H1 (cell line): ENCODE measurements around the gene TCHP. TPM values are rescaled to one million over a fixed set of nuclear protein-coding genes. Genes with fewer than 3 reads are reported as not detected.

Experiments used
- CTCF ChIA-PET: fragments of 300-600 bp; sonication (Branson Sonifier 250); formaldehyde crosslinking; loops from one replicate; lab custom pipeline; 2021; ENCODE audit not compliant: partially characterized antibody; lab: Charles Lee
- POLR2A ChIA-PET: fragments of 300-600 bp; sonication (Branson Sonifier 250); formaldehyde crosslinking; loops from one replicate; lab custom pipeline; 2021; ENCODE audit warnings: inconsistent platforms; ENCODE audit not compliant: partially characterized antibody; lab: Charles Lee
- DNase-seq, 2 experiments: peaks; one replicate each; pipeline versions ENCODE4 v3.0.0 to v3.0.0-alpha.2; 2010 to 2022; ENCODE audit warnings: low spot score in 2 of 2, low read depth in 1 of 2, mixed read lengths in 1 of 2
- FAIRE-seq: peaks from 2 replicates; lab custom pipeline; 2011; peaks lifted over from hg19 to GRCh38; lab: Jason Lieb, UNC
- H2AFZ ChIP-seq: 2 replicates; pipeline ENCODE4 v1.8.1; 2012; ENCODE audit warnings: low read length, inconsistent platforms
- H2AK5ac ChIP-seq: 2 replicates; pipeline ENCODE4 v1.6.1; 2013; ENCODE audit warnings: low read depth, low read length
- H2BK120ac ChIP-seq: replicated peaks from 2 replicates; pipeline ENCODE3; 2013; ENCODE audit warnings: low read depth, low read length, inconsistent platforms
- H2BK12ac ChIP-seq: 2 replicates; pipeline ENCODE4 v1.6.1; 2013; ENCODE audit warnings: low read depth, low read length
- H2BK15ac ChIP-seq: 2 replicates; pipeline ENCODE4 v1.6.1; 2013; ENCODE audit warnings: low read length
- H2BK20ac ChIP-seq: 2 replicates; pipeline ENCODE4 v1.6.1; 2013; ENCODE audit warnings: low read length
- H2BK5ac ChIP-seq: 2 replicates; pipeline ENCODE4 v1.6.1; 2013; ENCODE audit warnings: low read depth, low read length
- H3K14ac ChIP-seq: 2 replicates; pipeline ENCODE4 v1.6.1; 2013; ENCODE audit warnings: inconsistent platforms; ENCODE audit not compliant: insufficient read length
- H3K18ac ChIP-seq: 2 replicates; pipeline ENCODE4 v1.6.1; 2013; ENCODE audit warnings: low read length; ENCODE audit errors: extremely low read depth
- H3K23ac ChIP-seq: 2 replicates; pipeline ENCODE4 v1.6.1; 2013; ENCODE audit warnings: inconsistent platforms; ENCODE audit not compliant: insufficient read length
- H3K23me2 ChIP-seq: 2 replicates; pipeline ENCODE4 v1.6.1; 2013; ENCODE audit warnings: low read depth, low read length
- H3K27ac ChIP-seq: 2 replicates; pipeline ENCODE4 v1.6.1; 2011; ENCODE audit warnings: low read depth, low read length, inconsistent platforms
- H3K27me3 ChIP-seq, 4 experiments: replicated peaks in 1 of 4; 1 replicate in 1 of 4; 2 replicates in 3 of 4; pipeline versions ENCODE4 v1.6.1 to v1.8.1; 2011 to 2013; ENCODE audit warnings: low read length in 3 of 4, mild to moderate bottlenecking in 3 of 4, inconsistent platforms in 2 of 4, mixed read lengths in 2 of 4, moderate library complexity in 1 of 4; ENCODE audit not compliant: control insufficient read depth in 3 of 4, insufficient read depth in 3 of 4; ENCODE audit errors: extremely low read depth in 1 of 4
- H3K36me3 ChIP-seq, 4 experiments: 2 replicates each; pipeline versions ENCODE4 v1.6.1 to v1.8.1; 2011 to 2013; ENCODE audit warnings: mild to moderate bottlenecking in 4 of 4, low read length in 3 of 4, moderate library complexity in 2 of 4, control low read depth in 1 of 4, inconsistent platforms in 1 of 4; ENCODE audit not compliant: insufficient read depth in 4 of 4, control insufficient read depth in 2 of 4
- H3K4ac ChIP-seq: replicated peaks from 2 replicates; pipeline ENCODE3; 2013; ENCODE audit warnings: low read length, low read depth, mixed read lengths, inconsistent platforms; ENCODE audit not compliant: insufficient read length
- H3K4me1 ChIP-seq, 4 experiments: replicated peaks in 1 of 4; 1 replicate in 1 of 4; 2 replicates in 3 of 4; pipeline versions ENCODE4 v1.6.1 to v1.8.1; 2011 to 2013; ENCODE audit warnings: low read length in 3 of 4, inconsistent platforms in 2 of 4, mixed read lengths in 1 of 4; ENCODE audit not compliant: insufficient read depth in 4 of 4, control insufficient read depth in 3 of 4
- H3K4me2 ChIP-seq, 2 experiments: 2 replicates each; pipeline versions ENCODE4 v1.6.1 to v1.8.1; 2011 to 2013; ENCODE audit warnings: low read depth in 2 of 2, low read length in 2 of 2, control low read depth in 1 of 2, inconsistent platforms in 1 of 2, mild to moderate bottlenecking in 1 of 2; ENCODE audit not compliant: insufficient read depth in 1 of 2
- H3K4me3 ChIP-seq, 4 experiments: fragments of 200-600, 300-600 bp in 1 of 4; sonication (generic), shearing (Covaris generic), sonication (Bioruptor Twin) in 1 of 4; 2 replicates each; pipeline versions ENCODE4 v1.5.1 to v1.8.1; 2011 to 2016; ENCODE audit warnings: low read length in 4 of 4, low read depth in 3 of 4, control low read depth in 2 of 4, inconsistent platforms in 2 of 4, mild to moderate bottlenecking in 2 of 4, mixed read lengths in 1 of 4, moderate library complexity in 1 of 4; ENCODE audit not compliant: insufficient read depth in 2 of 4; ENCODE audit errors: extremely low read depth in 1 of 4
- H3K56ac ChIP-seq: replicated peaks from 2 replicates; pipeline ENCODE3; 2013; ENCODE audit warnings: low read depth, mild to moderate bottlenecking, mixed read lengths, low read length, inconsistent platforms; ENCODE audit not compliant: insufficient read length
- H3K79me1 ChIP-seq: 2 replicates; pipeline ENCODE4 v1.6.1; 2013; ENCODE audit warnings: low read depth, low read length, control low read depth
- H3K79me2 ChIP-seq, 2 experiments: 2 replicates each; pipeline versions ENCODE4 v1.6.1 to v1.8.1; 2012 to 2013; ENCODE audit warnings: low read length in 2 of 2, mild to moderate bottlenecking in 2 of 2, inconsistent platforms in 1 of 2; ENCODE audit not compliant: insufficient read depth in 2 of 2, control insufficient read depth in 1 of 2
- H3K9ac ChIP-seq, 4 experiments: replicated peaks in 1 of 4; 1 replicate in 1 of 4; 2 replicates in 3 of 4; pipeline versions ENCODE4 v1.6.1 to v1.8.1; 2011 to 2013; ENCODE audit warnings: low read depth in 3 of 4, low read length in 3 of 4, control low read depth in 2 of 4, mild to moderate bottlenecking in 2 of 4, moderate library complexity in 2 of 4, inconsistent platforms in 1 of 4; ENCODE audit errors: extremely low read depth in 1 of 4
- H3K9me3 ChIP-seq, 2 experiments: 2 replicates each; pipeline versions ENCODE4 v1.6.1 to v1.8.1; 2012 to 2013; ENCODE audit warnings: mild to moderate bottlenecking in 2 of 2, moderate library complexity in 2 of 2, control low read depth in 1 of 2, inconsistent platforms in 1 of 2, low read depth in 1 of 2, low read length in 1 of 2, mixed read lengths in 1 of 2; ENCODE audit not compliant: insufficient read depth in 2 of 2
- H4K20me1 ChIP-seq, 2 experiments: replicated peaks in 1 of 2; 2 replicates each; pipeline versions ENCODE3 to v1.8.1; 2011 to 2013; ENCODE audit warnings: inconsistent platforms in 2 of 2, low read length in 2 of 2, mild to moderate bottlenecking in 1 of 2; ENCODE audit not compliant: insufficient read depth in 2 of 2, control insufficient read depth in 1 of 2
- H4K5ac ChIP-seq: 2 replicates; pipeline ENCODE4 v1.6.1; 2013; ENCODE audit warnings: low read length, low read depth, mixed read lengths, inconsistent platforms; ENCODE audit not compliant: insufficient read length
- H4K8ac ChIP-seq: 2 replicates; pipeline ENCODE4 v1.8.0; 2013; ENCODE audit warnings: mild to moderate bottlenecking, moderate library complexity, low read length, inconsistent platforms; ENCODE audit not compliant: insufficient read depth; ENCODE audit errors: extremely low read depth
- H4K91ac ChIP-seq: replicated peaks from 2 replicates; pipeline ENCODE3; 2013; ENCODE audit warnings: low read length, mixed read lengths, inconsistent platforms; ENCODE audit not compliant: insufficient read length
- ATF2 ChIP-seq: IDR thresholded peaks from 2 replicates; pipeline ENCODE4 v1.6.1; 2012; ENCODE audit warnings: low read length, inconsistent platforms
- BCL11A ChIP-seq, 2 experiments: IDR thresholded peaks; one replicate each; pipeline ENCODE4 v1.6.1; 2011; ENCODE audit warnings: low read depth in 2 of 2, low read length in 2 of 2, mild to moderate bottlenecking in 2 of 2
- EP300 ChIP-seq, 2 experiments: IDR thresholded peaks; 1 replicate in 1 of 2; 2 replicates in 1 of 2; pipeline ENCODE4 v1.6.1; 2011 to 2012; ENCODE audit warnings: low read depth in 2 of 2, low read length in 2 of 2, mild to moderate bottlenecking in 2 of 2, borderline replicate concordance in 1 of 2, inconsistent platforms in 1 of 2, moderate library complexity in 1 of 2
- POLR2A ChIP-seq, 2 experiments: IDR thresholded peaks; 1 replicate in 1 of 2; 2 replicates in 1 of 2; pipeline ENCODE4 v1.6.1; 2011; ENCODE audit warnings: low read depth in 2 of 2, low read length in 2 of 2, mild to moderate bottlenecking in 2 of 2; ENCODE audit errors: control extremely low read depth in 1 of 2
- TAF7 ChIP-seq: optimal IDR thresholded peaks from 2 replicates; pipeline ENCODE3; 2011; ENCODE audit warnings: low read depth, mild to moderate bottlenecking, inconsistent platforms, low read length, moderate library complexity, borderline replicate concordance
- WGBS, 2 experiments: shearing (Covaris generic) in 1 of 2; methylation state at CpG; one replicate each; pipeline versions ENCODE4 v1.1.6 to v1.1.7; 2013 to 2015; ENCODE audit warnings: low lambda C conversion rate in 2 of 2, mixed read lengths in 2 of 2, inconsistent platforms in 1 of 2, low coverage in 1 of 2, missing lambda C conversion rate in 1 of 2; ENCODE audit not compliant: insufficient replicate concordance in 2 of 2, insufficient coverage in 1 of 2, insufficient read length in 1 of 2; ENCODE audit errors: extremely low coverage in 1 of 2, missing lambda C conversion rate in 1 of 2; 5-methylcytosine and 5-hydroxymethylcytosine counted together
- polyA plus RNA-seq, 7 experiments: library from polyadenylated mRNA; depleted of rRNA in 3 of 7; stranded (reverse) in 5 of 7; unstranded in 2 of 7; fragments of >200 nt in 5 of 7; fragments of 200-250 nt in 2 of 7; gene quantifications; 1 replicate in 5 of 7; 2 replicates in 1 of 7; 4 replicates in 1 of 7; pipeline versions ENCODE4 v1.2.1 to v1.2.3, GENCODE V29; 2011 to 2013; ENCODE audit warnings: missing spikeins in 2 of 7, mixed read lengths in 2 of 7
- total RNA-seq: library from RNA; stranded (reverse); fragmentation: NEBNext Ultra II Directional; extraction: Animal tissue kit (Norgen Biotek cat#: 25700); gene quantifications from 2 replicates; pipeline ENCODE4 v1.2.1, GENCODE V29; 2021

TCHP gene
- total and polyA plus RNA-seq, 2 of the 8 experiments (the other 6 are each of a cell fraction or from before 2014, with no cell fraction given) = 2.8 to 4.5 TPM

- Histone ChIP-seq H3K4me3 (no peak overlapping the region), H3K4me1 (peaks cover 0 to 6% (median 4%) of the 10 kb centered on the region in 4 experiments; a peak in 4 of 7 replicates), H2AK5ac (no peak overlapping the region), H3K36me3 (no peaks in the 10 kb centered on the region), H3K23ac (no peak overlapping the region), H3K4ac (no peak overlapping the region), H3K27me3 (no peaks in the 10 kb centered on the region), H3K79me2 (no peaks in the 10 kb centered on the region; a peak in 2 of 4 replicates), H2BK20ac (no peak overlapping the region), H3K14ac (no peak overlapping the region), H2BK5ac (no peak overlapping the region), H3K9me3 (no peaks in the 10 kb centered on the region), H3K9ac (no peak overlapping the region), H3K56ac (no peak overlapping the region), H4K91ac (no peak overlapping the region), H4K5ac (no peak overlapping the region), H3K18ac (no peak overlapping the region; the same call in 1 of the 2 replicates), H3K23me2 (no peaks in the 10 kb centered on the region), H4K8ac (no peak overlapping the region), H2AFZ (no peak overlapping the region), H3K27ac (no peak overlapping the region), H3K4me2 (no peak overlapping the region; a peak in 1 of 4 replicates), H3K79me1 (no peaks in the 10 kb centered on the region; the same call in none of the 2 replicates), H2BK120ac (no peak overlapping the region), H2BK15ac (no peak overlapping the region), H4K20me1 (peaks cover 2% of the 10 kb centered on the region in 2 experiments), H2BK12ac (no peak overlapping the region)
- FAIRE-seq (no peak), DNase-seq (no peak)
- POLR2A ChIA-PET = interaction anchor here (0.9 kb wide), 1 partner anchor 13 kb away, joined by 4 read pairs; no protein-coding TSS in a partner anchor
- 94% methylated on average over 3 of the region's 3 CpGs; no CpG with 5 or more reads in 1 of the 2 experiments for WGBS, 2 experiments
- CTCF ChIA-PET = interaction anchor here (0.8 to 7.1 kb wide), 6 partner anchors 13 to 89 kb away, joined by 3 to 86 read pairs (median 3); no protein-coding TSS in a partner anchor
- TF ChIP-seq TAF7 (no peak), POLR2A (IDR thresholded peaks at IDR 0.05; ENCODE audit: control extremely low read depth in 1 of 2, low read depth in 2 of 2, low read length in 2 of 2) (no peak), EP300 (IDR thresholded peaks at IDR 0.05; ENCODE audit: borderline replicate concordance in 1 of 2, low read depth in 2 of 2, low read length in 2 of 2) (no peak), BCL11A (IDR thresholded peaks at IDR 0.05; ENCODE audit: low read depth in 2 of 2, low read length in 2 of 2) (no peak), ATF2 (no peak)
Measured at GRCh38 chr12:109864916-109865315, 35.2 kb upstream of the TCHP start.
